ENCODE results near the gene DLG2. TPM values are rescaled to one million over a fixed set of nuclear protein-coding genes. Genes with fewer than 3 reads are reported as not detected.

Gene DLG2
- total and polyA plus RNA-seq, 7 donors, result 0.23 to 5.3 (median 3.4) TPM

GRCh38 chr11:83502041-83502440, 2125.1 kb downstream of the DLG2 start:
- H3K27me3 ChIP-seq (ENCODE audit: insufficient read depth in 3 of 3, low read length in 2 of 3), result no peaks in the 10 kb centered on the region
- no peak overlapping the region for H3K27ac ChIP-seq
- H3K9me3 ChIP-seq, result no peaks in the 10 kb centered on the region
- H3K36me3 ChIP-seq (ENCODE audit: insufficient read depth in 1 of 2, low read depth in 1 of 2), result no peaks in the 10 kb centered on the region
- no peaks in the 10 kb centered on the region for H3K4me1 ChIP-seq
- no peak overlapping the region for H3K4me3 ChIP-seq
- intact Hi-C loops (cut with DNase I), result no loop called here
- ATAC-seq (no peak), DNase-seq (no peak)
- no peak for TF ChIP-seq CTCF (IDR thresholded peaks at IDR 0.05)
- WGBS, 3 donors, result 95 to 96% (median 95%) methylated on average over 3 of the region's 3 CpGs

- no peak for TF ChIP-seq CTCF (IDR thresholded peaks at IDR 0.05)
- H3K4me3 ChIP-seq, result no peak overlapping the region
- no peaks in the 10 kb centered on the region for H3K36me3 ChIP-seq (ENCODE audit: insufficient read depth in 1 of 2, low read depth in 1 of 2)
- H3K27ac ChIP-seq, result no peak overlapping the region
- 44 to 58% (median 51%) methylated on average over 1 of the region's 1 CpG for WGBS, 3 donors
- ATAC-seq (no peak), DNase-seq (no peak)
- H3K4me1 ChIP-seq, result no peaks in the 10 kb centered on the region
- H3K27me3 ChIP-seq (ENCODE audit: insufficient read depth in 3 of 3, low read length in 2 of 3), result no peaks in the 10 kb centered on the region
- intact Hi-C loops (cut with DNase I), result no loop called here
- no peaks in the 10 kb centered on the region for H3K9me3 ChIP-seq
These were observed 2133.2 kb downstream of the DLG2 start for GRCh38 chr11:83493917-83494316.

- 70 to 89% (median 74%) methylated on average over 1 of the region's 1 CpG for WGBS, 3 donors
These were observed 2134.1 kb downstream of the DLG2 start for GRCh38 chr11:83493034-83493433.

GRCh38 chr11:83483808-83484207, 2143.3 kb downstream of the DLG2 start:
- intact Hi-C loops (cut with DNase I), result no loop called here
- no peaks in the 10 kb centered on the region for H3K4me1 ChIP-seq
- TF ChIP-seq CTCF (IDR thresholded peaks at IDR 0.05), result no peak
- no peak overlapping the region for H3K27ac ChIP-seq
- H3K9me3 ChIP-seq, result no peaks in the 10 kb centered on the region
- DNase-seq (no peak), ATAC-seq (no peak)
- 76 to 82% (median 76%) methylated on average over 6 of the region's 6 CpGs for WGBS, 3 donors
- H3K36me3 ChIP-seq (ENCODE audit: insufficient read depth in 1 of 2, low read depth in 1 of 2), result no peaks in the 10 kb centered on the region
- H3K27me3 ChIP-seq (ENCODE audit: insufficient read depth in 3 of 3, low read length in 2 of 3), result no peaks in the 10 kb centered on the region
- no peak overlapping the region for H3K4me3 ChIP-seq

More at GRCh38 chr11:83493034-83493433, 2134.1 kb downstream of the DLG2 start:
- H3K9me3 ChIP-seq, result no peaks in the 10 kb centered on the region
- DNase-seq (no peak), ATAC-seq (no peak)
- no peak overlapping the region for H3K27ac ChIP-seq
- no peaks in the 10 kb centered on the region for H3K27me3 ChIP-seq (ENCODE audit: insufficient read depth in 3 of 3, low read length in 2 of 3)
- no peaks in the 10 kb centered on the region for H3K36me3 ChIP-seq (ENCODE audit: insufficient read depth in 1 of 2, low read depth in 1 of 2)
- no peaks in the 10 kb centered on the region for H3K4me1 ChIP-seq
- no peak overlapping the region for H3K4me3 ChIP-seq
- no peak for TF ChIP-seq CTCF (IDR thresholded peaks at IDR 0.05)
- intact Hi-C loops (cut with DNase I), result no loop called here

- 50 to 63% (median 63%) methylated on average over 3 of the region's 3 CpGs for WGBS, 3 donors
- no peak for TF ChIP-seq CTCF (IDR thresholded peaks at IDR 0.05)
- intact Hi-C loops (cut with DNase I), result no loop called here
- Histone ChIP-seq H3K4me1 (no peaks in the 10 kb centered on the region), H3K4me3 (no peak overlapping the region), H3K27ac (no peak overlapping the region), H3K36me3 (ENCODE audit: insufficient read depth in 1 of 2, low read depth in 1 of 2) (no peaks in the 10 kb centered on the region), H3K9me3 (no peaks in the 10 kb centered on the region), H3K27me3 (ENCODE audit: insufficient read depth in 3 of 3, low read length in 2 of 3) (no peaks in the 10 kb centered on the region)
- ATAC-seq (no peak), DNase-seq (no peak)
These were observed 2146.3 kb downstream of the DLG2 start for GRCh38 chr11:83480811-83481210.
